Upper lobe of right lung (tissue), 1 donor: ENCODE data around the gene RAB18. TPM values are rescaled to one million over a fixed set of nuclear protein-coding genes. Genes with fewer than 3 reads are reported as not detected.

Source experiments
- ATAC-seq: fragments of 200-7000 bp; cut with Tn5 transposase; one replicate; pipeline ENCODE4 v1.9.1; 2020; ENCODE audit warnings: mild to moderate bottlenecking, moderate library complexity
- DNase-seq: peaks from one replicate; pipeline ENCODE4 v3.0.0-alpha.2; 2020
- H3K27ac ChIP-seq: fragments of 200-600 bp; one replicate; pipeline ENCODE4 v1.8.0; 2022
- H3K27me3 ChIP-seq: fragments of 200-600 bp; one replicate; pipeline ENCODE4 v1.8.0; 2022; ENCODE audit warnings: mild to moderate bottlenecking
- H3K36me3 ChIP-seq: fragments of 200-600 bp; one replicate; pipeline ENCODE4 v1.8.0; 2022
- H3K4me1 ChIP-seq: fragments of 200-600 bp; one replicate; pipeline ENCODE4 v1.8.0; 2022
- H3K4me3 ChIP-seq: fragments of 200-600 bp; one replicate; pipeline ENCODE4 v1.8.0; 2022; ENCODE audit warnings: mild to moderate bottlenecking
- H3K9me3 ChIP-seq: fragments of 200-600 bp; one replicate; pipeline ENCODE4 v1.8.0; 2022
- intact Hi-C: fragments of 100-400 bp; cut with DNase I; formaldehyde crosslinking; loops from one replicate; pipeline ENCODE4 v1.11.0; 2022
- total RNA-seq: library from RNA; stranded (reverse); fragmentation: NEBNext Ultra II Directional; extraction: Animal tissue kit (Norgen Biotek cat#: 25700); gene quantifications from one replicate; pipeline ENCODE4 v1.2.1, GENCODE V29; 2021
- TF ChIP-seq, protein P1 (sequence below): fragments of 200-600 bp; IDR thresholded peaks from one replicate; pipeline ENCODE4 v1.8.0; 2022; ENCODE audit warnings: antibody characterized with exemption
- donor health status: DM: no; HTN: yes; CAD: no; lungs with severe emphysema.

The RAB18 gene
- total RNA-seq, 1 donor from 2014 or later = 89.2 TPM

DNA sequence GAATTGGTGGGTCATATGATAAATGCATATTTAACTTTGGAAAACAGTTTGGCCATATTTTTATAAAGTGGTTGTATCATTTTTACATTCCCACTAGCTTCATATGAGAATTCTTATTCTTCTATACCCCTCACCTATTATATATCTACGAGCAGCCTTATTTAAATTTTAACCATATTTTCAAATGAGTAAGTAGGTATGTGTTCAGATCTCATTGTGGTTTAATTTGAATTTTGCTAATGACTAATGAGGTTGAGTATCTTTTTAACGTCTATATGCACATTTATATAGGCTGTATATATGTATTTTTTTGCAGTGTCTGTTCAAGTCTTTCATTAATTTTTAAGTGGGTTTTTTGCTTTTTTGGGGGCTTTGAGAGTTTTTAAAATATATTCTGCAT, 14.2 kb downstream of the RAB18 start:
- ATAC-seq (no peak), DNase-seq (no peak)
- peaks cover 8% of the 10 kb centered on the region for H3K36me3 ChIP-seq
- no peaks in the 10 kb centered on the region for H3K9me3 ChIP-seq
- TF ChIP-seq, protein P1, sequence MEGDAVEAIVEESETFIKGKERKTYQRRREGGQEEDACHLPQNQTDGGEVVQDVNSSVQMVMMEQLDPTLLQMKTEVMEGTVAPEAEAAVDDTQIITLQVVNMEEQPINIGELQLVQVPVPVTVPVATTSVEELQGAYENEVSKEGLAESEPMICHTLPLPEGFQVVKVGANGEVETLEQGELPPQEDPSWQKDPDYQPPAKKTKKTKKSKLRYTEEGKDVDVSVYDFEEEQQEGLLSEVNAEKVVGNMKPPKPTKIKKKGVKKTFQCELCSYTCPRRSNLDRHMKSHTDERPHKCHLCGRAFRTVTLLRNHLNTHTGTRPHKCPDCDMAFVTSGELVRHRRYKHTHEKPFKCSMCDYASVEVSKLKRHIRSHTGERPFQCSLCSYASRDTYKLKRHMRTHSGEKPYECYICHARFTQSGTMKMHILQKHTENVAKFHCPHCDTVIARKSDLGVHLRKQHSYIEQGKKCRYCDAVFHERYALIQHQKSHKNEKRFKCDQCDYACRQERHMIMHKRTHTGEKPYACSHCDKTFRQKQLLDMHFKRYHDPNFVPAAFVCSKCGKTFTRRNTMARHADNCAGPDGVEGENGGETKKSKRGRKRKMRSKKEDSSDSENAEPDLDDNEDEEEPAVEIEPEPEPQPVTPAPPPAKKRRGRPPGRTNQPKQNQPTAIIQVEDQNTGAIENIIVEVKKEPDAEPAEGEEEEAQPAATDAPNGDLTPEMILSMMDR = no peak
- intact Hi-C loops = no loop called here
- no peaks in the 10 kb centered on the region for H3K4me1 ChIP-seq
- H3K4me3 ChIP-seq = no peak overlapping the region
- no peak overlapping the region for H3K27ac ChIP-seq
- no peaks in the 10 kb centered on the region for H3K27me3 ChIP-seq

DNA sequence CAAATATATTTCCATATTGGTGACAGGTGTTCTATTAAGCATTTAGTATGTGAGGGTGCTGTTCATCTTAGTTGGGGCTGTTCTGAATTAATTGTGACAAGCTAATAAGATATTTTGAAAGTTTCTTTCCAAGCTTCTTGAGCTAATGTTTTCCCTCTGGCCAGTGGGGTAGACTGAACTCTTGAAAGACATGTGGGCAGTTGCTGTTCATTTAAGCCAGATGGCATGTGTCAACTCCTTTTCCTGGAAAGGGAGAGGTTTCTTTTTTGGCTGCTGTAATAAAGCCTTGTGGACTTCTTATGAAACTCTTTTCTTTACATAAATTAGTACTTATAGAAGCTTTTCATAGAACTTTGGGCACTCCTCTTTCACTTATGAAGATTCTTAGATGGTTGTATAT, 21.7 kb downstream of the RAB18 start:
- Histone ChIP-seq H3K27me3 (no peaks in the 10 kb centered on the region), H3K36me3 (no peaks in the 10 kb centered on the region), H3K4me1 (peaks cover 17% of the 10 kb centered on the region), H3K9me3 (no peaks in the 10 kb centered on the region), H3K4me3 (no peak overlapping the region), H3K27ac (peak overlapping the region; percentile 2)
- ATAC-seq = peak; percentile 67
- TF ChIP-seq, protein P1 = no peak
- no peak for DNase-seq
- intact Hi-C loops = no loop called here

DNA sequence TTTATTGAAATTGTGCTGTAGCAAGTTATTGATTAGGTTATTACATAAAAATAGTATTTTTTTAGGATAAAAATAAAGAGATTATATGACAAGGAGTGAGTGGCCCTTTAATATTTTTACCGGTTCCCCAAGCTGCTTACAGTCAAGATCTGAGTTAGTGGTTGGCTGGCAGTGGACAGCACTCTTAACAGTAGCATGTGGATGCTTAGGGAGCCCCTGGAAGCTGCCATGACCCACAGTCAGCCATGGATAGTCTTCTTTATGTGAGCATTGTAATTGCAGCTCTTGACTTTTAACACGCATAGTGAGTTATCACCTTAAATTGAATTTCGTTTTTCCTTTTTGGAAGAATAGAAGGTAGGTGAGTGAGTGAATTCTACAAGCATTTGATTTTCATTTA, 22.1 kb downstream of the RAB18 start:
- intact Hi-C loops = no loop called here
- peak overlapping the region; percentile 2 for H3K27ac ChIP-seq
- peaks cover 17% of the 10 kb centered on the region for H3K4me1 ChIP-seq
- no peaks in the 10 kb centered on the region for H3K9me3 ChIP-seq
- ATAC-seq (no peak), DNase-seq (no peak)
- no peaks in the 10 kb centered on the region for H3K27me3 ChIP-seq
- no peak overlapping the region for H3K4me3 ChIP-seq
- TF ChIP-seq, protein P1 = no peak
- no peaks in the 10 kb centered on the region for H3K36me3 ChIP-seq

DNA sequence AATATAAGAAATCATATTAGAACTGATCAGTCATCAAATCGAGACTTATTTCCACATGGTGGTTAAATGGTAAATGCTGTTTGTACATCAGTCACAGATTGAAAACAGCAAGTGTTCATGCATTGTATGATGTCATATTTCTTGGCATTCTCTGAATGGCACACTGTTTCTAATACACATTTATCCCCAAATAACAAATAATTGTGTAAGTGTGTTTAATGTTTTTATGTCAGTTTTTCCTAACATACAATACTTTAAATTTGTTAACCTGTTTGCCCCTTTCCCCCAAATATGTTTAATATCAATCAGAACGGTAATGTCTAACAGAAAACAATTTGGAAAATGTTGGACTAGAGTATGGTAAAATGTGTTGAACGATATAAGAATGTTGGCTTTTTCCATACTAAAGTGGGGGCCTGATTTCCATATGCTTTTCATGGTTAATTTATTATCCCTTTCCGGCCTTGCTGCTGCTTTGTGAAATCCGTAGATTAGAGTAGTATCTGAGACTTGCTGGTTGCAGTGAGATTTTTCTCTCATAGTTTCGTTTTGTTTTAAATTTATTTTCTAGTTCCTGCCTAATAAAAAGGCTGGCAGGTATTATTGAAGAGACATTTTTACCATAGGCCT, 23.7 kb downstream of the RAB18 start:
- intact Hi-C loops = no loop called here
- ATAC-seq (no peak), DNase-seq (no peak)
- no peaks in the 10 kb centered on the region for H3K36me3 ChIP-seq
- H3K4me3 ChIP-seq = no peak overlapping the region
- TF ChIP-seq, protein P1 = no peak
- peaks cover 17% of the 10 kb centered on the region for H3K4me1 ChIP-seq
- H3K9me3 ChIP-seq = no peaks in the 10 kb centered on the region
- H3K27ac ChIP-seq = no peak overlapping the region
- H3K27me3 ChIP-seq = no peaks in the 10 kb centered on the region

DNA sequence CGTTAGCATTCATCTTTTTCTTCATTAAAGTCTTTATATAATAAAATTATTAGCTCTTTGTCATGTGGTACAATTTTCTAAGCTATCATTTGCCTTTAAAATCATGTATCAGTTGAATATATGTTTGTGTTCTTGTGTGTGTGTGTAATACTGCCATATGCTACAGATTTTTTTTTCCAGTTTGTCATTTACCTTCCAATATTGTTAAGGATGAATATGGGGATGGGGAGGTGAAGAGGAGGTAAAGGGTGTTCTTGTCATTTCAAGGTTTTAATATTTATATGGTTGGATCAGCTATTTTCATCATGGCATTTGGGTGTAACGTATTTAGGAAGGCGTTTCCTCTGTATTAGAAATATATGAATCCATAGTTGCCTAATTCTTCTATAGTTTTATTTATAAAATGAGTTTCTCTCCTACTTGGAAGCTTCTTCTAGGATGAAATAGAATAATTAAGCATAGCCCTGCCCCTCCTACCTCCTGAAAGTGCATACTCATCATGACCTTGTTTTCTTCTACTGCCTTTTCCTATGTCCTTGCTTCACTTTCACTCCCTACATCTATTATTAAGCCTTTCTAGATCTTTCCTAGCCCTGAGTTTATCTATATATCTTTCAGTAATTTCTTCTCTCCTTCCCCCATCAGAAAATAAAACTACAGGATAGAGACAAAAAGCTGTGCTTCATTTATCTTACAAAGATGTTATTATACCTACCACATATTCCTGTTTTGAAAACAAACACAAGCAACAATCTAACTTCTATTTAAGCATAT, 25.1 kb downstream of the RAB18 start:
- Histone ChIP-seq H3K4me3 (no peak overlapping the region), H3K36me3 (peaks cover 5% of the 10 kb centered on the region), H3K4me1 (peaks cover 17% of the 10 kb centered on the region), H3K9me3 (no peaks in the 10 kb centered on the region), H3K27ac (no peak overlapping the region), H3K27me3 (no peaks in the 10 kb centered on the region)
- no peak for DNase-seq
- ATAC-seq = no peak
- TF ChIP-seq, protein P1 = no peak
- intact Hi-C loops = no loop called here
